Germinal center (tissue), 1 donor: Measurements from ENCODE around the gene LTB4R.

ENCODE experiments used
- DNase-seq: peaks from one replicate; pipeline ENCODE4 v3.0.0; 2012; ENCODE audit warnings: mixed read lengths, low spot score

Gene LTB4R

GRCh38 chr14:24300326-24300980 lies 10.8 kb upstream of the LTB4R start:
- DNase-seq: no peak

GRCh38 chr14:24304019-24304387 lies 7.3 kb upstream of the LTB4R start:
- DNase-seq: no peak

- no peak for DNase-seq
These were observed 4.1 kb upstream of the LTB4R start for GRCh38 chr14:24307156-24307574.

- DNase-seq: peak; percentile 73
These were observed 3.5 kb upstream of the LTB4R start, which contains the start of gene CIDEB for GRCh38 chr14:24307575-24308341. TSS of gene CIDEB (minus strand) at chr14:24307977. CDS start at chr14:24307858, 119 bp downstream.

- DNase-seq: no peak
These were observed 2.8 kb upstream of the LTB4R start for GRCh38 chr14:24308342-24309124.

- no peak for DNase-seq
These were observed 1.6 kb upstream of the LTB4R start, which contains the start of gene LTB4R2 for GRCh38 chr14:24309538-24310264. TSS of gene LTB4R2 (plus strand) at chr14:24310140. CDS start at chr14:24310665, 525 bp downstream.

- DNase-seq: no peak
These were observed 1.0 kb upstream of the LTB4R start for GRCh38 chr14:24310265-24310645.

GRCh38 chr14:24311837-24312615 lies 724 bp downstream of the LTB4R start:
- DNase-seq: no peak

GRCh38 chr14:24312736-24313507 lies 1.6 kb downstream of the LTB4R start:
- no peak for DNase-seq

- DNase-seq: no peak
These were observed 2.6 kb downstream of the LTB4R start for GRCh38 chr14:24313913-24314312.

GRCh38 chr14:24314377-24315193 lies 3.3 kb downstream of the LTB4R start:
- no peak for DNase-seq

- no peak for DNase-seq
These were observed 4.0 kb downstream of the LTB4R start for GRCh38 chr14:24315243-24315806.

GRCh38 chr14:24315807-24316596 lies 4.7 kb downstream of the LTB4R start:
- no peak for DNase-seq

- DNase-seq: no peak
These were observed 5.3 kb downstream of the LTB4R start for GRCh38 chr14:24316597-24316950.

- no peak for DNase-seq
These were observed 6.0 kb downstream of the LTB4R start for GRCh38 chr14:24317141-24317928.

- no peak for DNase-seq
These were observed 10.1 kb downstream of the LTB4R start for GRCh38 chr14:24321212-24321975.

GRCh38 chr14:24322672-24323071 lies 11.4 kb downstream of the LTB4R start:
- no peak for DNase-seq
